Upper lobe of right lung (tissue), 1 donor: ENCODE data around the gene SYTL2. TPM values are rescaled to one million over a fixed set of nuclear protein-coding genes. Genes with fewer than 3 reads are reported as not detected.
A peak's percentile ranks its signal among the peaks of the same experiment; 100 is the strongest.

ENCODE experiments used
- ATAC-seq: fragments of 200-7000 bp; cut with Tn5 transposase; one replicate; pipeline ENCODE4 v1.9.1; 2020; ENCODE audit warnings: mild to moderate bottlenecking, moderate library complexity
- DNase-seq: peaks from one replicate; pipeline ENCODE4 v3.0.0-alpha.2; 2020
- H3K27ac ChIP-seq: fragments of 200-600 bp; one replicate; pipeline ENCODE4 v1.8.0; 2022
- H3K27me3 ChIP-seq: fragments of 200-600 bp; one replicate; pipeline ENCODE4 v1.8.0; 2022; ENCODE audit warnings: mild to moderate bottlenecking
- H3K36me3 ChIP-seq: fragments of 200-600 bp; one replicate; pipeline ENCODE4 v1.8.0; 2022
- H3K4me1 ChIP-seq: fragments of 200-600 bp; one replicate; pipeline ENCODE4 v1.8.0; 2022
- H3K4me3 ChIP-seq: fragments of 200-600 bp; one replicate; pipeline ENCODE4 v1.8.0; 2022; ENCODE audit warnings: mild to moderate bottlenecking
- H3K9me3 ChIP-seq: fragments of 200-600 bp; one replicate; pipeline ENCODE4 v1.8.0; 2022
- CTCF ChIP-seq: fragments of 200-600 bp; IDR thresholded peaks from one replicate; pipeline ENCODE4 v1.8.0; 2022; ENCODE audit warnings: antibody characterized with exemption
- intact Hi-C: fragments of 100-400 bp; cut with DNase I; formaldehyde crosslinking; loops from one replicate; pipeline ENCODE4 v1.11.0; 2022
- total RNA-seq: library from RNA; stranded (reverse); fragmentation: NEBNext Ultra II Directional; extraction: Animal tissue kit (Norgen Biotek cat#: 25700); gene quantifications from one replicate; pipeline ENCODE4 v1.2.1, GENCODE V29; 2021
- donor health status: DM: no; HTN: yes; CAD: no; lungs with severe emphysema.

The SYTL2 gene
- total RNA-seq, 1 donor from 2014 or later, result 36.5 TPM

GRCh38 chr11:85823816-85824215 lies 12.9 kb upstream of the SYTL2 start:
- peak; percentile 23 for ATAC-seq
- Histone ChIP-seq H3K4me3 (no peak overlapping the region), H3K36me3 (no peaks in the 10 kb centered on the region), H3K9me3 (no peaks in the 10 kb centered on the region), H3K27me3 (no peaks in the 10 kb centered on the region), H3K27ac (no peak overlapping the region), H3K4me1 (peaks cover 4% of the 10 kb centered on the region)
- no peak for TF ChIP-seq CTCF
- no peak for DNase-seq
- intact Hi-C loops, result loop anchor here (10.0 kb wide), 1 partner anchor 129 kb away; no protein-coding TSS in a partner anchor

- ATAC-seq, result no peak
- intact Hi-C loops, result loop anchor here (10.0 kb wide), 1 partner anchor 128 kb away; no protein-coding TSS in a partner anchor
- Histone ChIP-seq H3K4me3 (no peak overlapping the region), H3K4me1 (no peaks in the 10 kb centered on the region), H3K27ac (no peak overlapping the region), H3K9me3 (no peaks in the 10 kb centered on the region), H3K36me3 (no peaks in the 10 kb centered on the region), H3K27me3 (no peaks in the 10 kb centered on the region)
- DNase-seq, result no peak
- no peak for TF ChIP-seq CTCF
These were observed 11.9 kb upstream of the SYTL2 start for GRCh38 chr11:85822814-85823213.

GRCh38 chr11:85821636-85822035 lies 10.7 kb upstream of the SYTL2 start:
- Histone ChIP-seq H3K27me3 (no peaks in the 10 kb centered on the region), H3K4me1 (no peaks in the 10 kb centered on the region), H3K9me3 (no peaks in the 10 kb centered on the region), H3K36me3 (no peaks in the 10 kb centered on the region), H3K4me3 (no peak overlapping the region), H3K27ac (no peak overlapping the region)
- intact Hi-C loops, result loop anchor here (10.0 kb wide), 1 partner anchor 127 kb away; no protein-coding TSS in a partner anchor
- TF ChIP-seq CTCF, result no peak
- ATAC-seq (peak; percentile 75), DNase-seq (no peak)

- DNase-seq (no peak), ATAC-seq (no peak)
- H3K36me3 ChIP-seq, result no peaks in the 10 kb centered on the region
- no peaks in the 10 kb centered on the region for H3K27me3 ChIP-seq
- H3K9me3 ChIP-seq, result no peaks in the 10 kb centered on the region
- intact Hi-C loops, result no loop called here
- no peak overlapping the region for H3K27ac ChIP-seq
- no peaks in the 10 kb centered on the region for H3K4me1 ChIP-seq
- TF ChIP-seq CTCF, result no peak
- no peak overlapping the region for H3K4me3 ChIP-seq
These were observed 8.5 kb upstream of the SYTL2 start for GRCh38 chr11:85819441-85819840.

GRCh38 chr11:85815186-85815931 lies 4.4 kb upstream of the SYTL2 start:
- Histone ChIP-seq H3K27me3 (no peaks in the 10 kb centered on the region), H3K36me3 (no peaks in the 10 kb centered on the region), H3K9me3 (no peaks in the 10 kb centered on the region), H3K4me1 (peaks cover 9% of the 10 kb centered on the region), H3K4me3 (no peak overlapping the region), H3K27ac (no peak overlapping the region)
- intact Hi-C loops, result no loop called here
- DNase-seq (no peak), ATAC-seq (no peak)
- no peak for TF ChIP-seq CTCF
